ENCODE data around the gene UBE2D2. TPM values are rescaled to one million over a fixed set of nuclear protein-coding genes. Genes with fewer than 3 reads are reported as not detected.

Gene UBE2D2
- total and polyA plus RNA-seq, 2 of the 13 experiments (the other 11 are each of a cell fraction or from before 2014, with no cell fraction given): 79.1 to 109 TPM

- TF ChIP-seq GMEB2 (CRISPR knock-in tag; IDR thresholded peaks at IDR 0.05; ENCODE audit: low read depth) (no peak), PATZ1 (CRISPR knock-in tag; IDR thresholded peaks at IDR 0.05) (peak; percentile 76), SKIL (CRISPR knock-in tag; IDR thresholded peaks at IDR 0.05; ENCODE audit: borderline replicate concordance) (peak; percentile 87), ZNF292 (CRISPR knock-in tag; IDR thresholded peaks at IDR 0.05; ENCODE audit: borderline replicate concordance, low read depth) (no peak), NFIB (CRISPR knock-in tag; IDR thresholded peaks at IDR 0.05; ENCODE audit: borderline replicate concordance) (no peak), BRCA1 (CRISPR knock-in tag; IDR thresholded peaks at IDR 0.05) (no peak), ZNF670 (CRISPR knock-in tag; IDR thresholded peaks at IDR 0.05; ENCODE audit: borderline replicate concordance) (no peak), SALL1 (CRISPR knock-in tag; IDR thresholded peaks at IDR 0.05) (peak; percentile 76), HDAC6 (IDR thresholded peaks at IDR 0.05; ENCODE audit: low read depth, low read length) (no peak), TAF15 (IDR thresholded peaks at IDR 0.05; ENCODE audit: low read depth, low read length, poor library complexity, severe bottlenecking) (no peak)
Observed at GRCh38 chr5:139651043-139651834, 90.1 kb downstream of the UBE2D2 start (continued).
